GM20431 (cell line): ENCODE measurements around the gene AGBL1.

Experiments used
- in situ Hi-C: fragments of 300-500 bp; cut with MseI, MboI; formaldehyde crosslinking; loops from one replicate; pipeline ENCODE4 v1.15.0; 2020; ENCODE audit warnings: low sequenced_read_pairs; ENCODE audit not compliant: unreplicated experiment

AGBL1 gene

DNA sequence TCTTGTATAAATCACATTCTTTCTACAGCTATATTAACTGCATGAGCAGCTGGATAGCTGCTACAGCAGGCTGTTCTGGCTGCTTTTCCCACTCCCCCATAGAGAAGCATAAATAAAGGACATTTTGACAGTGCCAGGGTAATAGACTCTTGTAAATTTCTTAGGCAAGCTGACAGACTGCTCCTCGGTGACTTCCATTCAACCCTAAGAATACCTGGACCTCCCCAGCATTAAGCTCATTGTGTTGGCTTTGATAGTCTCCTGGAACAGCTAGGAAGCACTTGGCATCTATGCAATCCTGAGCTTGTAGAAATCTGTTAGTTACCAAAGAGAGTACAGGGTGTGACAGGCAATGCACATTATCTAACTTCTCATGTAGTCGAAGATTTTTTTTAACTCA is 475.4 kb downstream of the AGBL1 start:
- in situ Hi-C loops, result no loop called here

DNA sequence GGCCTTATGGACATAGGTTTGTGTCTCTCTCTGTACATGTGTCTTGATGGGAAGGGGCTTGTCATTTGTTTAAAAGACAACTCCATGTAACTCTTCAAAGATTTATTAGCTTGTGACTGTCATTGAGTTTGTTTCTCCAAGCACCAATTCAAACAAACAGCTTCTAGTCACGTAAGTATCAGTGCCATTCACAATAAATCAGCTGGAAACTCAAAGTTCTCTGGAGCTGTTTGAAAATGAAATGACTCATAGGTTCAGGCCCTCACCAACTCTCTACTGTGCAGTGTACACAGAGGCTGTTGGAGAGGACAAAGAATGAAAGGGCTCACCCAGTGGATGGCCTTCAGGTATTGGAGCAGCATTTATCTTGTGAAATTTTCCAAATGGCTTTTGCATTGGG is 476.3 kb downstream of the AGBL1 start:
- in situ Hi-C loops, result no loop called here

DNA sequence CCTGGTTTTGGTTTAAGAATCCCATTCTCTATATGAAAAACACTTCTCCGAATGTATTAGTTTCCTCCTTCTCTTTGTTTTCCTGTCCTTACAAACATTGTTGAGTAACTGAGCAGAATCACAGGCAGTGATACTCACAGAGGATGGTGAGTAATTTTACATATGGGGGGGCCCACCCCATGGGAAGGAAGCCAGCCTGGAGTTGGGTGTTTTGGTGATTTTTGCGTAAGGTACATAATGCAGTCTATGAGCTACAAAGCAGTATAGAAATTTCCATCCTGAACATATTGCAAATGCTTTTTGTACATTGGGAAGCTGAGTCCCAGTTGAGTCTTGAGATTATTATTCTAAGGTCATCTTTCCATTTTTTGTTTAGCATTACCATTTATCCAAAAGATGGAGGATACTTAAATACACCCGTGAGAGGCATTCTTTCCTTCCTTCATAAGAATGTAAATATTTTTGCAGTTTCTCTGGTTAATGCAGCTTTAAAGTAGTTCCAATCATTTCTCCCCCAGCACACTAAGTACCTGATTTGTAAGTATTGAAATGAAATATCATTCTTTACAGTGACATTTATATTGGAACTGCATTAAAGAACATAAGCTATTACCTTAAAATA is 476.8 kb downstream of the AGBL1 start:
- in situ Hi-C loops, result no loop called here

DNA sequence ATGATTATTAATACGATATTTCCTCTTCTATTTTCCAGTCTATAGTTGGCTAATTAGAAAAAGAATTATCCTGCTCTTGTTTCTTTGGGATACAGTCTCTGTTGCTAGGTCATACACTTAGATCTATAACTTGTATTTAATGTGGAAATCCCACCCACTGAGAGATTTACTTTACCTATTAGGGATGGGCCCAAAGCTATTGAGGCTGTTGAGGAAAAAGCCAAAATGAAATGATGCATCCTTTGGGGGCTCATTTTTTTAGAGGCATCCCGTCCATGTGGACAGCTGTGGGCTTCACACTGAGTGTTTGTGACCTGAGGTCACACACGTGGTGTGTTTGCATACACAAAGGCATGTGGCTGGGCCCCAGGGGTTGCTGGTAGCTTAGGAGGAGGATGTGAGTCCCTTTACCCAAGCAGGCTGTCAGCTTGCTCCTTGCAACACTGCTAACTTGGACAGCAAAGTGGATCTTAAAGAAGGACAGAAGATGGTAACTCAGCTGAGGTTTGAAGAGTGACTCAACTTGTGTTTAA is 477.4 kb downstream of the AGBL1 start:
- in situ Hi-C loops, result no loop called here

- in situ Hi-C loops, result no loop called here
Measured at GRCh38 chr15:86558252-86558651, 478.6 kb downstream of the AGBL1 start.

DNA sequence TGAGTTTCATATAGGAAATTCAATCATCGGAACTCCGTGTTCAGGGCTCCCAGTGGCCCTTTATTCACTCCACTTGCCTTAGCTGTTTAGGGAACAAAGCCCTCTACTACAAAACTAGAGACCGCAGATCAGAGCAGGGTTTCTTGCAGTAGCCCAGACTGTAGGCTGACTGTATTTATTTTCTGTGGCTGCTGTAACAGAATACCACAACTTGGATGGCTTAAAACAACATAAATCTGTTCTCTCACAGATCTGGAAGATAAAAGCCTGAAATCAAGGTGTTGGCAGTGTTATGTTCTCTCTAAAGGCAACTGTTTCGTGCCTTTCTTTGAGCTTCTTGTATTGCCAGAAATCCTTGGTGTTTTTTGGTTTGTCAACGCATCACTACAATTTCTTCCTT is 479.0 kb downstream of the AGBL1 start:
- in situ Hi-C loops, result no loop called here

DNA sequence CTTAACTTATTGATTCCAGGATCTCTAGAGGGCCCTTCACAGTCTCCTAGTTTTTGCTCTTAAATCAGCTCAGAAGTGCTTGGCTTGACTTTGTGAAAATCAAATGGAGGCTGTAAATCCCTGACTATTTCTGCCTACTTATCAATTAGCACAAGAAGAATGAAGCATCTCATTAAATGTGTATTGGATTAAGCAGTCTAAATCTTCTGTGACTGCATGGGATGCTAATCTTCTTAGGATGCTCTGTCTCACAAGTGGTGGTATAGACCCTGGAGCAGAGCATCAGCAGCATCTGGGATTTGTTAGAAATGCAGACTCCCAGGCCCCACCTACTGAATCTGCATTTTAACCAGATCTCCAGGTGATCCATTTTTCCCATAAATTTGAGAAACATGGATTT is 488.7 kb downstream of the AGBL1 start:
- in situ Hi-C loops, result no loop called here

GRCh38 chr15:86570738-86571137 is 491.1 kb downstream of the AGBL1 start:
- in situ Hi-C loops, result no loop called here

DNA sequence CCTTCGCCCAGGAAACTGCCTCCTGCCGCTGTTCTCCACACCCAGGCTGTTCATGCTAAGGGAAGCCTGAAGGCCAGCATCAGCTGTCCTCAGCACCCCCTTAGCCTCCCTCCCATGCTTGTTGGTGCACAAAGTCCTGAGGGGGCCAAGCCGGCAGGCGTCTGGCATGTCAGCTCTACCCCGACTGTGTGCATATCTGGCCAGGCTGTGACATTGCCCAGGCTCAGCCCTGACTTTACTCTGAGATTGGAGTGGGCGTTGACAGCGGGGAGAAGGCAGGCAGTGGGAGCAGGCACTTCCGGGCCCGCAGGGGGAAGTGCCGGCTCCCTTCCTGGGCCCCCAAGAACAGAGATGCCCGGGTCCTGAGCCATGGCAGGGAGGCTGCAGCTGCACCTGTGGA is 492.2 kb downstream of the AGBL1 start:
- in situ Hi-C loops, result no loop called here

DNA sequence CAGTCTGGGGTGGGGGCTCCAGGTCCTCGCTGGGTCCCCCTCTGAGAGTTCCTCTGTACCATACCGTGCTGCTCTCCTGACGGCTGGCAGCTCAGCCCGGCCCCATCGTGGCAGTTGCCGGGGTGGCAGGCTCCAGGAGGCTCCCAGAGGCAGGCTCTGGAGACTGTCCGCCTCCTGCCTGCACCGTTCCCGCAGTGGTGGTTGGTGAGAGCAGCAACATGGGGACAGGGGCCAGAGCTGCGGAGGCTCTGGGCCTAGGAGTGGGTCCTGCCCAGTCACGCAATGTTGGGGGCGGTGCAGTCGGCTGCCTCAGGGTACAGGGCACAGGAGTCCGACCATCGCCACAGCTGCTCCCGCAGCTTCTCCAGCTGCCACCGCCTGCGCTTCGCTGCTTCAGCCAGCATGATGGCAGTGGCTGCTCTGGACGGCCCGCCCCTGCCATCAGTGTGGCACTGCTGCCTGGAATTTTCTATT is 492.7 kb downstream of the AGBL1 start:
- in situ Hi-C loops, result no loop called here

GRCh38 chr15:86573476-86573875 is 493.8 kb downstream of the AGBL1 start:
- in situ Hi-C loops, result no loop called here

- in situ Hi-C loops, result no loop called here
Measured at GRCh38 chr15:86588413-86588812, 508.7 kb downstream of the AGBL1 start.

- in situ Hi-C loops, result no loop called here
Measured at GRCh38 chr15:86590461-86590860, 510.8 kb downstream of the AGBL1 start.

DNA sequence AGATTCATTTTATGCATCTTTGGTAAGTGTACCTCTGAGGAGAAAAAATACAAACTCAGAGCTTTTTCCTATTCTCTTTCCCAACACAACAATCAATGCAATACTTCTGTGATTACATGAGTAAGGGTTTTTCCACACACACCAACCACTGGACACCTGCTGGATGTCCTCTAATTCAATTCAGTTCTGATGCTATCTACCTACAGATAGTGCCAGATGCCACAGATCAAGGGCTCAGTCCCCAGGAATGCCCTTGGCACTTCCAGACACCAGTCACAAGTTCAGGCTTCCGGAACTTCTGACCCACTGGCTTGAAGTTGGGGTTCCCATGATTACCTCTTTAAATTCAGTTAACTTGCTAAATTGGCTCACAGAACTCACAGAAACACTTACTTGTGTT is 511.5 kb downstream of the AGBL1 start:
- in situ Hi-C loops, result no loop called here

DNA sequence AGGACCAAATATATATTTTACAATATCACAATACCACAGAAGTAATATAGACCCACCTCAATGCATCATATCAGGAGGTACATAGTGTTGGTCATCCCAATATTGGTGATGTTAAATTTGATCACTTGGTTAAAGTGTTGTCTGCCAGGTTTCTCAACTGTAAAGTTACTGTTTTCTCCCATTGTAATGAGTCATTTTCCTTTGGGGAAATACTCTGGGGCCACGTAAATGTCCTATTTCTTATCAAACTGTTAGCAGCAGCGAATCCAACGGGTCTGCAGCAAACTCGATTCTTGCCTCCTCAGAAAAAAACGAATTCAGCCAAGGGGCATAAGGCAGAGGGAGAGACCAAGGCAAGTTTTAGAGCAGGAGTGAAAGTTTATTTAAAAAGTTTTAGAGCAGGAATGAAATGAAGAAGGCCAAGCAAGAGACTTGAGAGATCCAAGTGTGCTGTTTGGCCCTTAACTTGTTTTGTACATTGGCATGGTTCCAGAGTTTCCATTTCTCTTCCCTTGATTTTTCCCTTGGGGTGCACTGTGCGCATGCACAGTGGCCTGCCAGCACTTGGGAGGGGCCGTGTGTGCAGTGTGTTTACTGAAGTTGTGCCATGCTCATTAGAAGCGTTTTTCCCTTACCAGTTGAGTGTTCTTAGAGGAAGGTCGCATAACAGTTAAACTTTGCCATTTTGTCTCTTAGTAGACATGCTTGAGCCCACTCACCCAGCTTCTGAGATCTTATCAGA is 512.5 kb downstream of the AGBL1 start:
- in situ Hi-C loops, result no loop called here

DNA sequence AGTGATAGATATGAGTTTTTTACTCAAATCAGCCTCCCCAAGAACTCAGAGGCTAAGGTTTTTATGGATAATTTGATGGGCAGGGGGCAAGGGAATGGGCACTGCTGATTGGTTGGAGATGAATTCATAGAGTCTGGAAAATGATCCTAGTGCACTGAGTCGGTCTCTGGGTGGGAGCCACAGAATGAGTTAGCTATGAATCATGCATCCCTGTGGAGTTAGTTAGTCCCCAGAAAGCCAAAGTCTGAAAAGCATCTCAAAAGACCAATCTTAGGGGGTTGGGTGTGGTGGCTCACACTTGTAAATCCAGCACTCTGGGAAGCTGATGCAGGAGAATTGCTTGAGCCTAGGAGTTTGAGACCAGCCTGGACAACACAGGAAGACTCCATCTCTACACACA is 516.1 kb downstream of the AGBL1 start:
- in situ Hi-C loops, result no loop called here

DNA sequence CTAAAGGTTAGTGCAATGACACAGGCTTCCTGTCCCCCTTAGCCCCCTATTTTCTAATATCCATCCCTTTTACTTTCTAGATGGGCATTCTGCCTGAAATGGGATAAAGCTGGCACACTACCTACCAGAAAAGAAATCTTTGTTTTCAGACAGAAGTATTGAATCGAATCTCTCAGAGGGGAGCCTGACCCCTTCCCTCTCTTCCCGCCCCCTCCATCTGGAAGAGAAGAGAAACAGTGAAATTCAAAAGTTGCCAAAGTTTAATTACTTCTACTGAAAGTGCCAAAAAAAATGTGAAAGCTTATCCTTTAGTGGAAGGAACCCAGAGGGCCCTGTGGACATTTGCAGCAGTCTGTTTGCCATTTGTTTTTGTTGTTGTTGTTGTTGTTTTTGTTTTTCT is 523.8 kb downstream of the AGBL1 start:
- in situ Hi-C loops, result no loop called here

- in situ Hi-C loops, result no loop called here
Measured at GRCh38 chr15:86608461-86609205, 529.0 kb downstream of the AGBL1 start.

GRCh38 chr15:86609275-86609674 is 529.6 kb downstream of the AGBL1 start:
- in situ Hi-C loops, result no loop called here

GRCh38 chr15:86610038-86610437 is 530.4 kb downstream of the AGBL1 start:
- in situ Hi-C loops, result no loop called here
